ENCODE results near the gene SLC12A7.

DNA sequence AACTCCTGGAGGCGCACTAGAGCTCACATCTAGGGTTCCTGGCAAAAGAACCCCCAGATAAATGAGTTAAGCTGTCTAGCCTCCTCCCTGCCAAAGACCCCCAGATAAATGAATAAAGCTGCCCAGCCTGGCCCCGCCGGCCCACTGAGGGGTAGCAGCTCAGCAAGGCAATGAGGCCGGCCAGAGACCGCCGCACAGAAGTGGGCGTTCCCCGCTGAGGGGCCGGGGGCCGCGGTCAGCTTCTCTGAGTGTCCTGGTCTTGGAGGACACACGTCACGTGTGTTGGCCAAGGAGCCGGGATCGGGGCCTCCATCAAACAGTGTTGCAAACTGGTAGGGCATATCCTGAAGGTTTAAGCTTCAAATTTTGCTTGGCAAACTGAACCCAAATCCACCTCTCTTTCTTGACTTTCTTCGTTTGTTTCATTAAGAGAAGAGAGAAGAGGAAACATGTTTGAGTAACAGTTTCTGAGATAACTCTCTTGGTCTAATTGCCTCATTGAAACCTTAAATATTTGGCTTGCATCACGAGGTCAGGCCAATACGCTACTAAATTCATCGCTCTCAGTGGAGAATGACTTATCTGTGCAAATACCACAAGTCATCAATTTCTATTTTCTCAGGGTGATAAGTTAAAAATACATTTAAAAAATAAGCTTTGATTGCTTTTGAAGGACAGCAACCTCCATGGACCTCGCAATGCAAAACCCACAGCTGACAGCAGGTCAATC is 11.7 kb upstream of the SLC12A7 start:
- TF ChIP-seq, protein P1, sequence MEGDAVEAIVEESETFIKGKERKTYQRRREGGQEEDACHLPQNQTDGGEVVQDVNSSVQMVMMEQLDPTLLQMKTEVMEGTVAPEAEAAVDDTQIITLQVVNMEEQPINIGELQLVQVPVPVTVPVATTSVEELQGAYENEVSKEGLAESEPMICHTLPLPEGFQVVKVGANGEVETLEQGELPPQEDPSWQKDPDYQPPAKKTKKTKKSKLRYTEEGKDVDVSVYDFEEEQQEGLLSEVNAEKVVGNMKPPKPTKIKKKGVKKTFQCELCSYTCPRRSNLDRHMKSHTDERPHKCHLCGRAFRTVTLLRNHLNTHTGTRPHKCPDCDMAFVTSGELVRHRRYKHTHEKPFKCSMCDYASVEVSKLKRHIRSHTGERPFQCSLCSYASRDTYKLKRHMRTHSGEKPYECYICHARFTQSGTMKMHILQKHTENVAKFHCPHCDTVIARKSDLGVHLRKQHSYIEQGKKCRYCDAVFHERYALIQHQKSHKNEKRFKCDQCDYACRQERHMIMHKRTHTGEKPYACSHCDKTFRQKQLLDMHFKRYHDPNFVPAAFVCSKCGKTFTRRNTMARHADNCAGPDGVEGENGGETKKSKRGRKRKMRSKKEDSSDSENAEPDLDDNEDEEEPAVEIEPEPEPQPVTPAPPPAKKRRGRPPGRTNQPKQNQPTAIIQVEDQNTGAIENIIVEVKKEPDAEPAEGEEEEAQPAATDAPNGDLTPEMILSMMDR (IDR thresholded peaks at IDR 0.05), result no peak
- TF ChIP-seq POLR2A (IDR thresholded peaks at IDR 0.05), result no peak

All from thyroid gland (tissue), 4 donors.